ENCODE results near the gene STMP1.

Gene STMP1

GRCh38 chr7:135723411-135723810 lies 61.1 kb downstream of the STMP1 start:
- DNase-seq: no peak

Data from NCI-H2107 (cell line).